NT2/D1 (cell line): ENCODE results near the gene AHI1.

Source experiments
- SUZ12 ChIP-seq: IDR thresholded peaks from 2 replicates; pipeline ENCODE4 v1.6.1; 2011; ENCODE audit not compliant: insufficient read length, insufficient read depth; ENCODE audit errors: extremely low read depth
- YY1 ChIP-seq: IDR thresholded peaks from 2 replicates; pipeline ENCODE4 v1.6.1; 2011; ENCODE audit not compliant: insufficient read length, insufficient read depth
- ZNF274 ChIP-seq: IDR thresholded peaks from 2 replicates; pipeline ENCODE4 v1.6.1; 2011; ENCODE audit warnings: mild to moderate bottlenecking, low read depth, low read length

DNA sequence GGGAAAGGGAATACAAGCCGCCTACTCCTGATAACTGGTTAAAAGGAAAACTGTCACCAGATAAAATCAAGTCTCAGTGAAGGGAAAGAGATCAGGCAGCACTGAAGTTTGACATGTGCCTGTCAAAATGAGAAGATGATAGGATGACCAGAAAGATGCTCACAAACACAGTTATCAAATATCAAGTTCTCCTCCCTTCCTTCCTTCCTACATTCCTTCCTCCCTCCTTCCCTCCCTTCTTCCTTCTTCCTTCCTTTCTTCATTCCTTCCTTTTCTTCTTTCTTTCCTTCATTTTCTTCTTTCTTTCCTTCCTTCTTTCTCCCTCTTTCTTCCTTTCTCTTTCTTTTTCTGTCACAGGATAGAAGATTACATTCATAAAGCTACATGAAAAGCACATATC is 261.2 kb downstream of the AHI1 start:
- no peak for TF ChIP-seq SUZ12
- TF ChIP-seq ZNF274 = no peak
- TF ChIP-seq YY1 = no peak
